NOMO-1 (cell line): ENCODE measurements around the gene CRYBG1.
"Not testable (repeated sequence)": the region's sequence is repeated elsewhere in the genome, so short reads cannot be mapped to it uniquely, and the experiment has no call there.

ENCODE experiments used
- DNase-seq, 2 experiments: peaks; one replicate each; lab custom pipeline; 2025; ENCODE audit not compliant: unreplicated experiment in 2 of 2; lab: John Stamatoyannopoulos, UW

Gene CRYBG1

DNA sequence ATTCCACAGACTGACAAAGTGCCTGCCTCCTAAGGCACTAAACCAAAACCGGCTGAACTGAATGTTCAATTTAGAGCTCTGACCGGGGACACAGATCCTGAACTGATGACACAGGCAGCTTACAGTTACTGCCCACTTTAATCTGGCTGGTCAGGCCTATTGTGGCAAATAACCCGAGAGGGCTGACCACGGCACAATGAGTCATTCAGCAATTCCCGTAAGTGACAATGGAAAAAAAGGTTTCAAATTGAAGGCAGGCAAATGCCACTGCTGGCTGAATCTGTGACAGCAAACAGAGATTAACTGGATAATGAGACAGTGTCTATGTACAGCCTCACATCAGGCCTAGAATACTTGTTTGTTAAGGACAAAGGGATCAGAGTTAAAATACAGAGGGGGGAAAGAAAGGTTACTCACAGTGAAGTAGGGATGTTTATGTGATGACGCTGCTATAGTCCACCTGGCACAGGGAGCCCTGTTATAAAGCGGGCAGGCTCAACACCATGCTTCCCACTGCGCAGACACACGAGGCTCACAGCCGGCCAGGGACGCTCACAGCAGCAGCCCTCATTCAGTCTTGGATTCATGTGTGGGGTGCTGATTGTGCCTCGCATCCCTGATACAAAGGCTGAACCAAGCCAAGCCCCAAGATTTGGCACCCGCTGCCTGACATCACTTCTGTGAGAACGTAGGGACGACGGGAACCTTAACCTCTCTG, 214.4 kb downstream of the CRYBG1 start:
- DNase-seq, result no peak

DNA sequence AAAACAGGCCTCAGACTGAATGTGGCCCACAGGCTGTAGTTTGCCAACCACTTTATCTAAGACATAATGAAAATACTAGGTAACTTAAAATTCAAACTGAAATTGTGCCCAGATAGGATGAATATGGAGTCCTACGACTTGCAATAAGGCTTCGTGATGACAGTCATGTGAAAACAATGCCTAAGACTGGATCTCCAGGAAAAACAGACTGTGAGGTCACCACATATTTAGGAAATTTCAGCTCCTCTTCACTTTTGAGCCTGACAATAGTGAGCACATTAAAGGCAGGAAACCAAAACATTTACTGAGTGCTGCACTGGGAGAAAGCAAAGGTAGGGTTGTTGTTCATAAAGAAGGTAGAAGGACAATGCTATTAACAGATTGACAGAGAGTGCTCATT, 218.8 kb downstream of the CRYBG1 start:
- DNase-seq, result no peak

DNA sequence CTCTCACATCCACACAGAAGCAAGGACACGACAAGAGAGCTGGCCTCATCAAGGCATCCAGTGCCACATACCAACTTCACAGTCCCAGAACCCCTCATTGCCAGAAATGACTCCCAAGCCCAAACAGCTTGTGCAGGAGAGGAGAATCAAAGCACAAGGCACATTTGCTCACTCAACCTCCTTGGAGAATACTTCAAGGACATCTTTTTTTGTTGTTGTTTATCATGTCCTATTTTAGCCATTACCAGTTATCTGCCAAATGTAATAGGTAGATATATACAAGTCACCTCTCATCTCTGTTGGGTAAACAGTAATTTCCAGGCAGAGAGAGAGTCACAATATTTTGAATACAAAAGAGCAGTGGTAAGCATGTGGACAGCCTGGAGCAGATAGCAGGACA, 221.0 kb downstream of the CRYBG1 start:
- no peak for DNase-seq

DNA sequence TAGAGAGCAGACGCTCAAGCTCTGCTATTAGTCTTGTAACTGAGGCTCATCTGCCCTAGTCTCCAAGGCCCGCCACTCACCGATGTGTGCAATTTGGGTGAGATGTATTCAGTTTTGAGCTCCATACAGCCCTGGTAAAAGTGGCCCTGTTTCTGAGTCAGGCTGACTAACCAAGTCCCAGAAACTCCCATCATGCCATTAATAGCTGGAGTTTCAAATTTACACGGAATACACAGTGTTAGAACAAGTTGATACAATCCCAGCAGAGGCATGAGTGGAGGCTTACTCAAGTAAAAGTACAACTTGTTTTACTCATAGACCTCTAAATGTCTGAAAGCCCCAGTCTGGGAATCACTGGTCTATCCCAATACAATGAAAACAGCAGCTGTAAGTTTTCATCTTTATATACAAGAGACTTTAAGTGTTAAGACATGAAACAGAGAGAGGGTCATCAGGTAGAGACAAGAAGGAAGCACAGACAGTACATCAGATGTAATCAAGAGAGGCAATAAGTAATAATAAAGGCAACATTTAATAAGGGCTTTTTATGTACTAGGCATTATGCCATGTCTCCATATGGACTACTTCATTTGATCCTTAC, 226.4 kb downstream of the CRYBG1 start:
- no peak for DNase-seq

DNA sequence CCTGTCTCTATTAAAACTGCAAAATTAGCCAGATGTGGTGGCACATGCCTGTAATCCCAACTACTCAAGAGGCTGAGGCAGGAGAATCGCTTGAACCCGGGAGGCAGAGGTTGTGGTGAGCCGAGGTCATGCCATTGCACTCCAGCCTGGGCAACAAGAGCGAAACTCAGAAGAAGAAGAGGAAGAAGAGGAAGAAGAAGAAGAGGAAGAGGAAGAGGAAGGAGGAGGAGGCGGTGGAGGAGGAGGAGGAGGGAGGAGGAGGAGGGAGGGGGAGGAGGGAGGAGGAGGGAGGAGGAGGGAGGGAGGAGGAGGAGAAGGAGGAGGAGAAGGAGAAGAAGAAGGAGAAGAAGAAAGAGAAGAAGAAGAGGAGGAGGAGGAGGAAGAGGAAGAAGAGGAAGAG, 228.4 kb downstream of the CRYBG1 start:
- not testable (repeated sequence) for DNase-seq

DNA sequence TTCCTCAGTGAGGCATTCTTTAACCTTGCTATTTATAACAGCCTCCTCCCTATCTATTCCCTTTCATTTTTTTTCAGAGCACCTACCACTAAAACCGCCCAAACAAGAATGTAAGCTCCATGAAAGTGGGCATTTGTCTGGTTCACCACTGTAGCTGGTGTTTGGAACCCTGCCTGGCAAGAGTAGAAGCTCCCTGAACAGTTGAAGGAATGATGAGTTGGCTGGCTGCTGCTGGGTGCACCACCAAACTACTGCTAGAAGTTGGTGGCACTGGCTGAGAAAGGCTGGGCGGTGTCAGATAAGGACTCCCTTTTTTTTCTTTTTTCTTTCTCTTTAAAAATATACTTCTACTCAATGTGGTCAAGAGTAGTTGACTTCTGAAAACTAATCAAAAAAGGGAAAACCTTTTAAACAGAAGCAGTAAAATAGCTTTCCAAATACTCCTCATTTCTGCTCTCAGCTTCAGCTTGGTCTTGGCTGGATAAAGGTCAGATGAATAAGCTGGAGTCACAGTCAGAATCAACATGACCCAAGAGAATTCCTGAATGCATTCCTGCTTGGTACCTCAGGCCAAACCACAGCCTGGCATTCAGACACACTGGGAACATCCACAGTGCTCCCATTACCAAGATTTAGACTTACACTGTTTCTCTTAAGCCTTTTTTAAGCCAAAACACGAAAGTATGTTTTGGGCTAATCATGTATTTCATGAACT, 230.8 kb downstream of the CRYBG1 start:
- DNase-seq, result no peak

DNA sequence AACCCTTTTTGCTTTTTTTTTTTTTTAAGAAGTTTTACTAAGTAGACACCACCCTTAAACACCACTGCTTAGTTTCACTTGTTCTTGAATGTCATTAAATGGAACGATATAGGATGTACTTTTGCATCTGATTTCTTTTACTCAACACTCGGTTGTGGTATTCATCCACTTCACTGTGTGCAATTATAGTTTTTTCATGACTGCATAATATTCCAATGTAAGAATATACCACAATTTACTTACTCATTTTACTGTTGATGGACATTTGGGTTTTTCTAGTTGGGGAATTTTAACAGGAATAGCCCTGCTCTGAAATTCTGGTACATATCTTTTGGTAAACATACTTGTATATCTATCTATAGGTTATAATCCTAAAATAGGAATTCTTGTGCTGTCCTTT, 238.9 kb downstream of the CRYBG1 start:
- DNase-seq, result no peak

DNA sequence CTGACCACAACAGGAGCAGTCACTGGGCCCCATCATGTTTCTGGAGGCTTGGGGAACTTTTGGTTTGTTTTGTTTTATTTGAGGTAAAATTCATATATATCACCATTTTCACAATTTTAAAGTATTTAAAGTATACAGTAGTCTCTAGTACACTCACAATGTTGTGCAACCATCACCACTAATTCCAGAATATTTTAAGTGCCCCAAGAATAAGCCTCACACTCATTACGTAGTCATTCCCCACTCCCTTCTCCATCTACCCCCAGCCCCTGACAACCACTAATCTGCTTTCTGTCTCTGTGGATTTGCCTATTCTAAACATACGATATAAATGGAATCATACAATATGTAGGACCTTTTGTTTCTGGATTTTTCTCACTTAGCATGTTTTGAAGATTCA, 239.8 kb downstream of the CRYBG1 start:
- no peak for DNase-seq

DNA sequence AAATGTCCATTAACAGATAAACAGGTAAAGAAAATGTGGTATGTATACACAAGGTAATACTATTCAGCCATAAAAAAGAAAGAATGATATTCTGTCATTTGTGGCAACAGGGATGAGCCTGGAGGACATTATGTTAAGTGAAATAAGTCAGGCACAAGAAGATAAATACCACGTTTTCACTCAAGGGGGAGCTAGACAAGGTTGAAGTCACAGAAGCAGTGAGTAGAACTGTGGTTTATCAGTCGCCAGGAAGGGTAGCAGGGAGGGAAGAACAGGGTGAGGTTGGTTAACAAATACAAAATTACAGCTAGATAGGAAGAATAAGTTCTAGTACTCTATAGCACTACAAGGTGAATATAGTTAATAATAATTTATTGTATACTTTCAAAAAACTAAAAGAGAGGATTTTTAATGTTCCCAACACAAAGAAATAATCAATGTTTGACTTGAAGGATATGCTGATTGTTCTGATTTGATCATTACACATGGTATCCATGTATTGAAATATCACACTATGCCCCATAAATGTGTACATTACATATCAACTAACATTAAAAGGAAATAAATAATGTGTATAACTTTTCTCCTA, 247.7 kb downstream of the CRYBG1 start:
- peak; percentile 38 to 55 for DNase-seq

DNA sequence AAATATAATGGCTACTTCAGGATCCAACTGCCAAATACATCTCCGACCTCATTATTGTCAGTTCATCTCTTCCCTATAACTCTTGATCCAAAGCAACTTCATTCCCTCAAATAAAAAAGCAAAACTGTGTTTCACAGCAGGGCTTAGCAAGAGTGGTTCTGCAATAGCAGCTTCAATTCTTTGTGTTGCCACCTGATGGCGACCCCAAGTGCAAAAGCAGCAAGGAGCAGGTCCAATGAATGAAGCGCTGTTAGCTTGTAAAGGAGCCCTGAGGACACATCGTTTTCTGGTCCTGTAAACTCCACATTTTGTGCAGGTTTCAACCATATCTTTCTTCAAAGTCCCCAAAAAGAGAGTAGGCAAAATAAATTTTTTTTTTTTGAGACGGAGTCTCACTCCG, 249.2 kb downstream of the CRYBG1 start:
- DNase-seq, result peak; percentile 2 to 19

DNA sequence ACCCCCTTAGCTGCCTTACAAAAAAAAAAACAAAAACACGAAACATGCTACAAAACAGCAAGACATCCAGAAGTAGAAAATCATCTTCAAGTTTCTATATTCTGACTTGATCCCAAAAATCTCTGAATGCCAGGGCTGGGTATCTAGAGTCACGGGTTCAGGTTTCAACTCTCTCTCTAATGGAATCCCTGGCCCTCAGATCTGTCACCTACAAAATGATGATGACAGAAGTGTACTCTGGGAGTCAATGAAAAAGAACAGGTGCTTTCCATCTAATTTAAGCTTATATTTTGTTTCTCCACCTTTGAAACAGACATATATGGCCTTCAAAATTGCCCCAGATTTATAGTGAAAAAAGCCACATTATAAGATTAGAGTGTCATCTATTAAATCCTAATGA, 250.5 kb downstream of the CRYBG1 start:
- no peak for DNase-seq

DNA sequence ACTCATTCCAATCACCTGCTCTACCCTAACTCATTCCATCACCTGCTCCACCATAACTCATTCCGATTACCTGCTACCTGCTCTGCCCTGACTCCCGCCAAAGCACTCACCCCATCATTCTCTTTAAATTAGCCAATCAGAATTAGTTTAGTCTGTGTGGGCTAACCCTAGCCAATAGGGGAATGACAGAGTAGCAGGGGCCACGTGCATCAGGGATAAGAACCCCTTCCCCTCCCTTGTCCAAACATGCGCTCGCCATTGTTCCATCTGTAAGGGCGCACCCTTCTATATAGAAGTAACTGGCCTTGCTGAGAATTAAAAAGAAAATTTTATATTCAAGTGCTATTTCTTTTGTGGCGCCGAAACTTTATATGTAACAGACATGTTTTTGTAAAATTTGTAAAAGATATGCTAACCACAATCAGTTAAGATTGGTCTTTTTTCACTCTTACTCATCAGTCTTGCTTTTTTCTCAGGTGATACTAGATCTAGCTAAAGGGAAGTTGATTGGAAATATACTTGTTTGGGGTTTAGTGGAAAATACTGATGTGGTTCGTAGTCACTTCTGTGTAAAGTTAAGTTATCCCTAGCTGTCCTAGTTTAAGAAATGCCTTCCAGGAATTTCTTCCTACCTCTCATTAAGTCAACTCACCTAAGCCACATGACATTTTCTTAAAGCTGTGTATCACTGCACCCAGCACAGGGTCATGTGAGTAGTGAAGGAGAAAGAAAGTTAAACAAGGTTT, 252.3 kb downstream of the CRYBG1 start:
- DNase-seq, result no peak

DNA sequence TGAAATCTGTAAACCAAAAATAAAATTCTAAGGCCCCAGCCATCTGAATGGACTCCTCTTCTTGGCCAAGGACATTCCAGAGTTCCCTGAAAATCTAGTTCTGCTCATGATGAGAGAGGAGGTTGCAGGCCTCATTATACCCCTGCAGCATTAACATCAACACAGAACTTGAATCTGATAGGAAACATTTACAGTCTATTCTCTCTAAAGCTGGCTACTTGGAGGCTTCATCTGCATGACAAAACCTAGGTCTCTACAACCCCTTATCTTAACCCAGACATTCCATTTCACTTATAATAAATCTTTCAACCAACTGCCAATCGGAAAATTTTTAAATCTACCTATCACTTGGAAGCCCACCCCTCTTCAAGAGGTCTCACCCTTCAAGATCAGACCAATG, 253.1 kb downstream of the CRYBG1 start:
- DNase-seq, result no peak

DNA sequence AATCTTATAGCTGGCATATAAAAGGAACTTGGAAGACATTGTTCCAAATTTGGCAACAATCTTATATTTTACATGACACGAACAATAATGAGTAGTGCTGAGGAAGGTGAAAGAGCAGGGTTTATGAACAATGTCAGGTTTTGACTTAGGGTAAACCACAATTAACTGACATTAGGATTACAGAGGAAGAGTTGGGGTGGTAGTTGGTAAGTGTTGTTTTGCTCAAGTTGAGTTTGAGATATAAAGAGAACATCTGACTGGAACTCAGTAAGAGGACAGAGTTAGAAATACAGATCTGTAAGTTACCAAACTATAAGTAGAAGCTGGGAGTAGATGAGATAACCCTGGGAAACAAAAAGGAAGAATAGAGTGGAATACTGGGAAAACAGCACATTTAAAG, 253.6 kb downstream of the CRYBG1 start:
- DNase-seq, result peak; percentile 5

DNA sequence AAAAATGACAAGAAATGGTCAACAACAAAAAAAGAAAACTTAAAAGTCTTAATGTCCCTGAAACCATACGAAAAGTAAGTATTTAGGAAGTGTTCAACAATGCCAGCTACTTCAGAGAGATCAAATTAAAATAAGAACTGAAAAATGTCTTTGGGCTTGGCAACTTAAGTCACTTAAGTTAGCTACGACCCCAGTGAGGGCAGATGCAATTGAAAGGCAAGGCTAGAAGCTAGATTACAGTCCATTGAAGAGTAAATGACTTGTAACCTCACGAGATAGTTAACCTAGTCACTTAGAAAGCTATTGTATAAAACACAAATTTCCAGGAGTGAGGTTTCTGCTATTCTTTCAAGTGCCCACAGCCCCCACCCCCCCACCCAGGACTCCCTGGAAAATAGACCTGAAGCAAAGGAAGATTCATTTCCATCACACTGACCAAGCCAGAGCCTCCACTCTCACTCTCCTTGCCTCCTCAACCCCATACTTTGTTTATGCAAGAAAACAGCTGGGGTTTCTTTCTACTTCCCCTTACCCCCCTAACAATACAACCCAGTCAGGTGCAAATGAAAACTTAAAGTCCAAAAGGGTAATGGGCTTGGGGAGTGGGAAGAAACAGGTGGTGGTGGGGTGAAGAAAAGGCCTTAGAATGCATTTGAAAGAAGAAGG, 254.2 kb downstream of the CRYBG1 start:
- no peak for DNase-seq

DNA sequence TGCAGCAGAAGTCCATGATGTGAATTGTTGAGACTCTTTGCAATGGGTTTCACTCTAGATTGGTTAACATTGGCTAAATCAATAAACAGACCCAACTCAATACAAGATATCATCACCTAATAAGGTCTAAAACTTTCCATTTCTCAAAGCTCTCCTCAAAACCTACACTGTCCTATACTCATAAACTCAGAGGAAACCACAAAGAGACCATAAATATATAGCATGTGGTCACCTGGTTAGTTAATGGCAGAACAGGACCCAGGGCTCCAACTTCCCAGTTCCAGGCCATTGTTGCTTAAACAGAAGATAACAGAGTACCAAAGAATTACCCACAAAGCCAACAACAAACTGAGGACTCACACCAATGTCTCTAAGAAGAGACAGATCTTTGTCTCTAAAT, 256.8 kb downstream of the CRYBG1 start:
- DNase-seq, result peak in 1 of 2 experiments; percentile 56

DNA sequence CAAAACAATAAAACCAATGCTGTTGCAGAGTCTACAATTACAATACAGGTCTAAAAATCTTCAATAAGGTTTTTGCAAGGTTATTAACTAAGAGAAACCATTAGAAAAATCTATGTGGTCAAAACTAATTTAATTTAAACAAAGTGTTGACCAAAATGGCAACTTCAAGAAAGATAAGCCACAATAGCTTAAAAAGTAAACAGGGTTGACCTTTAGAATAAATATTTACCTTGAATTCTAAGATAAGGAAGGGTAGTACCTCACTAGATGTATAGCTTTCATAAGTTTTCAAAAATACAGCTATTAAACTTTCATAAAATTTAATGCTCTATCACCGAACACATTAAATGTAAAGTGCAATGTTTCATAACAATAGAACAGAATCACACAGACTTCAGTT, 257.3 kb downstream of the CRYBG1 start:
- DNase-seq, result no peak

DNA sequence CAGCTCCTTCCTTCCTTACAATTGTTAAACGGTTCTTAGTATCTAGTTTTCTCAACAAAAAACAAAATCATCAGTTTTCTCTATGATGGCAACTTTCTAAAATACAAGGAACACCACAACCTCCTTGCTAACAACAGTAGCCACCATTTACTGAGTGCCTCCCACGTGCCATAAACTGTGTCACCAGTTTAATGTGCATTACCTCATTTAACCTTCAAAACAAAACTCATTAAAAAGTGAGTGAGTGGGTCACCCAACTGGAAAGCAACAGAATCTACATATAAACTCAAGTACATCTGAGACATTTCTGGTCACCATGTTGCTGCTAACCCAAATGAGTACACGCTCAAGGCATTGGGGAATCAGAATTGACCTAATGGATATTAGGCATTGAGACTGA, 257.8 kb downstream of the CRYBG1 start:
- DNase-seq, result no peak

DNA sequence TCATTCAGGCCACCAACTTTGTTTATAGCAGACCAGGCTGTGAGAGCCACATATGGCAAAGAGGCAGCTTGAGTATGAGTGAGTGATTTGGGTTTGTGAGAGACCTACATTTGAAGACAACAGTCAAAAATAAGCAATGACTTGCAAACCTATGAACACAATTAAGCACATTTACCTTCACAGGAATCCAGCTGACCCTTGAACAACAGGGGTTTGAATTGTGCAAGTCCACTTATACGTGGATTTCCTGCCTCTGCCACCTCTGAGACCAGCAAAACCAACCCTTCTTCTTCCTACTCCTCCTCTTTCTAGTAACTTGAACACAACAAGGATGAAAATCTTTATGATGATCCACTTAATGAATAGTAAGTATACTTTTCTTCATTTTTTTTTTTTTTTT, 258.7 kb downstream of the CRYBG1 start:
- no peak for DNase-seq

DNA sequence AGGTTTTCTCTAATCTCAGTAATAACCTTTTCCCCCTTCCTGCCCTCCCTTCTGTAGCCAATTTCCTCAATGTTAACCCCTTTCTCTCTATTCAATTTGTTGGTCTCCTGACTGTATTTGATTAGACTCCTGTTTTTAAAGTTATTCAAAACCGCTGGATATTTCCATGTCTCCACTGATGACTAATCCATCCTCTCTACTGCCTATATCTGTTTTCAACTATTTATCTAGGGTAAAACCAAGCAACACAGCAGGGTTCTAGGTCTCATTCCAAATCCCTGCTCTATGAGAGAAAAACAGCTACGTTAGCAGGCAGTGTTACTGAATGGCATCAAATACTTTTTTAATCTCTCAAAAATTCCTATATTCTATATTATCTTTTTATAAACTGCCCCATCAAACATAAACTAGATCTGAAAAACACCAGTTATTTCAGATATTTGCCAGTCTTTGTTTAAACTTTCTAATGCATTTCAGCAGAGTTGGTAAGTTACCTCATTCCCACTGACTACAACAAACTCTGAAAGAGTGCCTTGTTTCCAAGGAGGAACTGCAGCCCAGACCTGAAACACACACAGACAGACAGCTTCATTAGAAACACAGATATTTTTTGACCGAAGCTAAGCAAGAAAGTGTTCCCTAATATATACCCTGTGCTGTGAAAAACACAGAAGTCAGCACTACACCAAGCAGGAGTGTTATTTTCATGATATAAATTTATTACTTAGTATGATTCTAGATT, 260.6 kb downstream of the CRYBG1 start:
- no peak for DNase-seq
